ENCODE results near the gene MLIP. TPM values are rescaled to one million over a fixed set of nuclear protein-coding genes. Genes with fewer than 3 reads are reported as not detected.

The MLIP gene
- total and polyA plus RNA-seq, 2 of the 8 experiments (the other 6 are each of a cell fraction or from before 2014, with no cell fraction given): not detected

DNA sequence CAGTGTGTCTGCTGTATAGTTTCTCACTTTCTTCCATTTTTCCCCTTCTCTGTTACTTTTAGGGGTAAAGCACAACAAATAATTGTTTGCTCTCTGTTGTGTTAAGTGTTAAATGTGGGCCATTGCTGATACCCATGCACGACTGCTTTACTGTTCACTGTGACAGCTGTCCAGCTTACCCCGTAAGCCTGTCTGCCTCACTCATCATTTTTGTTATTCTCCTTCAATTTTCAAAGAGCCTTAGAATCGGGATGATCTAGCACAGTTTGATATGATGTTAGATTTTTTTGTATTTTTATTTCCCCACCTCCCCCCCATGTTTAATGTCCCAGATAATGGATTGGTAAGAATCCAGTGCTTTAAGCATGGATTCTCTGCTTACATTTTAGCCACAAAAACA, 41.2 kb upstream of the MLIP start:
- Histone ChIP-seq H3K27ac (ENCODE audit: low read depth, low read length) (no peak overlapping the region), H4K20me1 (replicated peaks in 1 of 2; ENCODE audit: control insufficient read depth in 1 of 2, insufficient read depth in 2 of 2, low read length in 2 of 2) (no peaks in the 10 kb centered on the region), H3K18ac (ENCODE audit: extremely low read depth, low read length) (no peak overlapping the region), H2BK12ac (ENCODE audit: low read depth, low read length) (no peak overlapping the region), H3K56ac (replicated peaks; ENCODE audit: insufficient read length, low read depth, low read length) (no peak overlapping the region), H3K23me2 (ENCODE audit: low read depth, low read length) (no peaks in the 10 kb centered on the region), H2BK15ac (ENCODE audit: low read length) (no peak overlapping the region), H3K27me3 (replicated peaks in 1 of 4; ENCODE audit: control insufficient read depth in 3 of 4, extremely low read depth in 1 of 4, insufficient read depth in 3 of 4, low read length in 3 of 4) (no peaks in the 10 kb centered on the region), H3K4ac (replicated peaks; ENCODE audit: insufficient read length, low read depth, low read length) (no peak overlapping the region), H4K8ac (ENCODE audit: extremely low read depth, insufficient read depth, low read length) (no peak overlapping the region), H3K4me2 (ENCODE audit: insufficient read depth in 1 of 2, low read depth in 2 of 2, low read length in 2 of 2) (no peak overlapping the region), H4K91ac (replicated peaks; ENCODE audit: insufficient read length, low read length) (no peak overlapping the region), H3K23ac (ENCODE audit: insufficient read length) (no peak overlapping the region), H2BK20ac (ENCODE audit: low read length) (no peak overlapping the region), H2AFZ (ENCODE audit: low read length) (no peak overlapping the region), H3K79me1 (ENCODE audit: low read depth, low read length) (no peaks in the 10 kb centered on the region), H3K79me2 (ENCODE audit: control insufficient read depth in 1 of 2, insufficient read depth in 2 of 2, low read length in 2 of 2) (no peaks in the 10 kb centered on the region), H3K9ac (replicated peaks in 1 of 4; ENCODE audit: extremely low read depth in 1 of 4, low read depth in 3 of 4, low read length in 3 of 4) (no peak overlapping the region), H3K9me3 (ENCODE audit: insufficient read depth in 2 of 2, low read depth in 1 of 2, low read length in 1 of 2) (no peaks in the 10 kb centered on the region), H2BK5ac (ENCODE audit: low read depth, low read length) (no peak overlapping the region), H2AK5ac (ENCODE audit: low read depth, low read length) (no peak overlapping the region), H2BK120ac (replicated peaks; ENCODE audit: low read depth, low read length) (no peak overlapping the region), H4K5ac (ENCODE audit: insufficient read length, low read depth, low read length) (no peak overlapping the region), H3K4me1 (replicated peaks in 1 of 4; ENCODE audit: control insufficient read depth in 3 of 4, insufficient read depth in 4 of 4, low read length in 3 of 4) (peaks cover 5 to 11% (median 7%) of the 10 kb centered on the region in 4 experiments; a peak in 4 of 7 replicates), H3K14ac (ENCODE audit: insufficient read length) (no peak overlapping the region), H3K36me3 (ENCODE audit: control insufficient read depth in 2 of 4, insufficient read depth in 4 of 4, low read length in 3 of 4) (no peaks in the 10 kb centered on the region), H3K4me3 (ENCODE audit: extremely low read depth in 1 of 4, insufficient read depth in 2 of 4, low read depth in 3 of 4, low read length in 4 of 4) (no peak overlapping the region)
- no peak for FAIRE-seq
- no peak for DNase-seq (ENCODE audit: low read depth in 1 of 2, low spot score in 2 of 2)
- 92% methylated on average over 3 of the region's 3 CpGs; no CpG with 5 or more reads in 1 of the 2 experiments for WGBS, 2 experiments (ENCODE audit: extremely low coverage in 1 of 2, insufficient coverage in 1 of 2, insufficient read length in 1 of 2, insufficient replicate concordance in 2 of 2, low coverage in 1 of 2, low lambda C conversion rate in 2 of 2, missing lambda C conversion rate in 1 of 2)
- CTCF ChIA-PET (ENCODE audit: partially characterized antibody): no interaction called here
- POLR2A ChIA-PET (ENCODE audit: partially characterized antibody): no interaction called here
- TF ChIP-seq TAF7 (optimal IDR thresholded peaks at IDR 0.05; ENCODE audit: borderline replicate concordance, low read depth, low read length) (no peak), CBX8 (IDR thresholded peaks at IDR 0.05; ENCODE audit: borderline replicate concordance, low read depth, low read length) (no peak), NRF1 (IDR thresholded peaks at IDR 0.05; ENCODE audit: low read depth, low read length) (no peak), GTF2F1 (IDR thresholded peaks at IDR 0.05; ENCODE audit: borderline replicate concordance, low read depth, low read length) (no peak), JUN (IDR thresholded peaks at IDR 0.05; ENCODE audit: low read depth, low read length) (no peak), HDAC2 (IDR thresholded peaks at IDR 0.05; ENCODE audit: borderline replicate concordance in 1 of 2, low read depth in 2 of 2, low read length in 2 of 2) (no peak), NANOG (IDR thresholded peaks at IDR 0.05; ENCODE audit: insufficient read depth, low read depth, low read length, poor library complexity, severe bottlenecking) (no peak), RFX5 (IDR thresholded peaks at IDR 0.05; ENCODE audit: borderline replicate concordance, low read depth, low read length) (no peak), SRF (IDR thresholded peaks at IDR 0.05; ENCODE audit: low read depth, low read length) (no peak), CHD2 (IDR thresholded peaks at IDR 0.05; ENCODE audit: low read length) (no peak), TCF12 (IDR thresholded peaks at IDR 0.05; ENCODE audit: low read depth, low read length) (no peak), EZH2 (IDR thresholded peaks at IDR 0.05; ENCODE audit: low read depth, low read length, severe bottlenecking) (no peak)
- TF ChIP-seq, protein P1, sequence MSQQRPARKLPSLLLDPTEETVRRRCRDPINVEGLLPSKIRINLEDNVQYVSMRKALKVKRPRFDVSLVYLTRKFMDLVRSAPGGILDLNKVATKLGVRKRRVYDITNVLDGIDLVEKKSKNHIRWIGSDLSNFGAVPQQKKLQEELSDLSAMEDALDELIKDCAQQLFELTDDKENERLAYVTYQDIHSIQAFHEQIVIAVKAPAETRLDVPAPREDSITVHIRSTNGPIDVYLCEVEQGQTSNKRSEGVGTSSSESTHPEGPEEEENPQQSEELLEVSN (IDR thresholded peaks at IDR 0.05): no peak
